Type B pancreatic cell (in vitro differentiated cells): ENCODE data around the gene TRAF3IP1. TPM values are rescaled to one million over a fixed set of nuclear protein-coding genes. Genes with fewer than 3 reads are reported as not detected.

Experiments
- DNase-seq: peaks from one replicate; pipeline ENCODE4 v3.0.0; 2021; ENCODE audit warnings: mixed read lengths; ENCODE audit not compliant: unreplicated experiment; ENCODE audit errors: extremely low spot score
- H3K27ac Mint-ChIP-seq: 2 replicates; pipeline ENCODE4 v1.8.0; 2021; ENCODE audit warnings: mild to moderate bottlenecking, mixed read lengths
- H3K27me3 Mint-ChIP-seq: 2 replicates; pipeline ENCODE4 v1.8.0; 2021; ENCODE audit warnings: mixed read lengths
- H3K36me3 Mint-ChIP-seq: 2 replicates; pipeline ENCODE4 v1.8.0; 2021; ENCODE audit warnings: mixed read lengths
- H3K4me1 Mint-ChIP-seq: one replicate; pipeline ENCODE4 v1.8.0; 2021; ENCODE audit warnings: mixed read lengths; ENCODE audit not compliant: unreplicated experiment
- H3K4me3 Mint-ChIP-seq: 2 replicates; pipeline ENCODE4 v1.8.0; 2021; ENCODE audit warnings: mild to moderate bottlenecking, mixed read lengths
- H3K9me3 Mint-ChIP-seq: 2 replicates; pipeline ENCODE4 v1.8.0; 2021; ENCODE audit warnings: mixed read lengths
- total RNA-seq: library from RNA; stranded (reverse); gene quantifications from 2 replicates; pipeline ENCODE4 v1.2.1, GENCODE V29; 2021; ENCODE audit warnings: low replicate concordance
- TF ChIP-seq, protein P1 (sequence below): fragments of 200-600 bp; sonication (generic); conservative IDR thresholded peaks from 2 replicates; pipeline ENCODE4 v1.5.0; 2021; ENCODE audit warnings: antibody characterized with exemption, mild to moderate bottlenecking

Gene TRAF3IP1
- total RNA-seq, 1 donor from 2014 or later, result 20.9 TPM

DNA sequence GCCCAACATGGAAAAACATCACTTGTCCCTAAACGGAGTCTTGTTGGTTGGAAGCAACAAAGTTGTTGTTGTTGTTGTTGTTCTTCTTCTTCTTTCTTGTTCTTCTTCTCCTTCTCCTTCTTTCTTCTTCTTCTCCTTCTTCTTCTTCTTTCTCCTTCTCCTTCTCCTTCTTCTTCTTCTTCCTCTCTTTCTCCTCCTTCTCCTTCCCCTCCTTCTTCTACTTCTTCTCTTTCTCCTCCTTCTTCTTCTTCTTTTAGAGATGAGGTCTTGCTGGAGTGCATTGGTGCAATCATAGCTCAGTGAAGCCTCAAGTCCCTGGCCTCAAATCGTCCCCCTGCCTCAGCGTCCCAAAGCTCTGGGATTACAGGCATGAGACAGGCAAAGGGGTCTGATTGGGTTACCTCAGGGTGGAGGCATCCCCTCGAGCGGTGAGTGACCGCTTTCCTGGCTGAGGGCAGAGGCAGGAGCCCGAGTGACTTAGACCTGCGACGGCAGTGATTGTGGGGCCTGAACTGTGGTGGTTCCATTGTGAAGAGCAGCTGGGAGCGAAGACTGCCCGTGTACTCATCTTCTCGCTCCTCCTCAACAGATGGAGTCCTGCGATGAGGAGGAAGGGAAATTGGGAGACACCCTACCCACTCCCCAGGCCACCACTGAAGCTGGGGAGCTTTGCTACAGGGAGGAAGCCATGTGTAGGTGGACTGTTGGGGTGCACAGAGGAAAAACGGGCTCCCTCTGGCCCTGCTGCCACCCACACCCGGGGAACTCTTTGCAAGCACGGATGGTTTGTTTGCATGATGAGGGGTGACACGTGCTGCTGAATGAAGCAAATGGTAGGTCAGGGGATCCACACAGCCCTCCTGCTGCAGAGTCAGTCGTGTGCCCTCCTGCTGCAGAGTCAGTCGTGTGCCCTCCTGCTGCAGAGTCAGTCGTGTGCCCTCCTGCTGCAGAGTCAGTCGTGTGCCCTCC, 24.9 kb upstream of the TRAF3IP1 start:
- TF ChIP-seq, protein P1, sequence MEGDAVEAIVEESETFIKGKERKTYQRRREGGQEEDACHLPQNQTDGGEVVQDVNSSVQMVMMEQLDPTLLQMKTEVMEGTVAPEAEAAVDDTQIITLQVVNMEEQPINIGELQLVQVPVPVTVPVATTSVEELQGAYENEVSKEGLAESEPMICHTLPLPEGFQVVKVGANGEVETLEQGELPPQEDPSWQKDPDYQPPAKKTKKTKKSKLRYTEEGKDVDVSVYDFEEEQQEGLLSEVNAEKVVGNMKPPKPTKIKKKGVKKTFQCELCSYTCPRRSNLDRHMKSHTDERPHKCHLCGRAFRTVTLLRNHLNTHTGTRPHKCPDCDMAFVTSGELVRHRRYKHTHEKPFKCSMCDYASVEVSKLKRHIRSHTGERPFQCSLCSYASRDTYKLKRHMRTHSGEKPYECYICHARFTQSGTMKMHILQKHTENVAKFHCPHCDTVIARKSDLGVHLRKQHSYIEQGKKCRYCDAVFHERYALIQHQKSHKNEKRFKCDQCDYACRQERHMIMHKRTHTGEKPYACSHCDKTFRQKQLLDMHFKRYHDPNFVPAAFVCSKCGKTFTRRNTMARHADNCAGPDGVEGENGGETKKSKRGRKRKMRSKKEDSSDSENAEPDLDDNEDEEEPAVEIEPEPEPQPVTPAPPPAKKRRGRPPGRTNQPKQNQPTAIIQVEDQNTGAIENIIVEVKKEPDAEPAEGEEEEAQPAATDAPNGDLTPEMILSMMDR, result no peak
- DNase-seq, result no peak
- H3K27ac Mint-ChIP-seq, result no peak overlapping the region
- H3K36me3 Mint-ChIP-seq, result no peaks in the 10 kb centered on the region
- H3K27me3 Mint-ChIP-seq, result peaks cover 11% of the 10 kb centered on the region
- no peaks in the 10 kb centered on the region for H3K9me3 Mint-ChIP-seq
- H3K4me1 Mint-ChIP-seq, result peaks cover 4% of the 10 kb centered on the region
- no peak overlapping the region for H3K4me3 Mint-ChIP-seq

GRCh38 chr2:238296638-238297457, 23.5 kb upstream of the TRAF3IP1 start:
- Mint-ChIP-seq H3K4me3 (no peak overlapping the region), H3K27ac (no peak overlapping the region)

DNA sequence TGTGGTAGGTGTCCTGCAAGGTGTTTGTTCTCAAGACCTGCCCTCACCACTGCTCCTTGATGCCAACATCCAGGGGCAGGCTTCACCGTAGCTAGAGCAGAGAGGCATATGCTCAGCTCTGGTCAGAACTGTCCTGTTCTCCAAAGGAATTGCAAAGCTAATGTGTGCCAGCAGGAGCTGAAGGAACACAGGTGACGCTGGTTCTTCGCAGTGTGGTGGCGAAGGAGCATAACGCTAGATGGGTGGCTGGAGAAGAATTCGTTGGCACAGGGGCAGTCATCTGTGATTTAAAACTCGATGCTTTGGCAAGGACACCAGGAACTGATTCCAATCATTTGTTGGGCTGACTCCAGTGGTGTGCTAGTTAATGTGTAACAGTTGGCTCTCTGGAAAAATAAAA, 20.5 kb upstream of the TRAF3IP1 start:
- Mint-ChIP-seq H3K9me3 (no peaks in the 10 kb centered on the region), H3K27me3 (peaks cover 13% of the 10 kb centered on the region), H3K27ac (no peak overlapping the region), H3K36me3 (no peaks in the 10 kb centered on the region), H3K4me3 (peak overlapping the region; percentile 20), H3K4me1 (no peaks in the 10 kb centered on the region)
- TF ChIP-seq, protein P1, result no peak
- DNase-seq, result no peak

More at GRCh38 chr2:238296638-238297457, 23.5 kb upstream of the TRAF3IP1 start:
- TF ChIP-seq, protein P1, result no peak
- Mint-ChIP-seq H3K36me3 (no peaks in the 10 kb centered on the region), H3K27me3 (peaks cover 11% of the 10 kb centered on the region), H3K4me1 (no peaks in the 10 kb centered on the region), H3K9me3 (no peaks in the 10 kb centered on the region)
- DNase-seq, result no peak

GRCh38 chr2:238302087-238302486, 18.2 kb upstream of the TRAF3IP1 start:
- DNase-seq, result no peak
- Mint-ChIP-seq H3K36me3 (no peaks in the 10 kb centered on the region), H3K4me3 (no peak overlapping the region), H3K27me3 (peaks cover 6% of the 10 kb centered on the region), H3K27ac (no peak overlapping the region), H3K9me3 (no peaks in the 10 kb centered on the region), H3K4me1 (no peaks in the 10 kb centered on the region)
- TF ChIP-seq, protein P1, result no peak

DNA sequence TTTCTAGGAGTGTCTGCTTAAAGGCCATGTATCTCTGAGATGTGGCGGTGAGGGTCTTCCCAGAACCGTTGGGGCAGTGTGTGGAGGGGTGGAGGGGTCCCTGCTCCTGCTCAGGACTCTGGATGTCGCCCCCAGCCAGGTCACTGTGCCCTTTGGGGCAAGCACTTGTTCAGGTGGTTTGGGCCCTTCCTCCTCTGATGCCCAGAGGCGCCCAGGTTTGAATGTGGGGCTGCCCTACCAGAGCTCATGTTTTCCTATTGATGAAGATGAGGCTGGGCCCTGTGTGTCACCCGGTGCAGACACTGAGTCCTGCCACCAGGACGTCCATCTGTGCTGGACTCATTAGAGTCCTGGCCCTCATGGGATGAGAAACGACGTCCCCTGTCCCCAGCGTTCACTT, 17.6 kb upstream of the TRAF3IP1 start:
- H3K36me3 Mint-ChIP-seq, result no peaks in the 10 kb centered on the region
- H3K27me3 Mint-ChIP-seq, result peaks cover 6% of the 10 kb centered on the region
- TF ChIP-seq, protein P1, result no peak
- no peak overlapping the region for H3K4me3 Mint-ChIP-seq
- no peak overlapping the region for H3K27ac Mint-ChIP-seq
- H3K9me3 Mint-ChIP-seq, result no peaks in the 10 kb centered on the region
- no peaks in the 10 kb centered on the region for H3K4me1 Mint-ChIP-seq
- no peak for DNase-seq
